Memory B cell (primary cell): Measurements from ENCODE around the gene HSD3B2.

ENCODE experiments used
- ATAC-seq: fragments of 150-1000 bp; cut with Tn5 transposase; 2 replicates; pipeline ENCODE4 v1.10.0; 2021; ENCODE audit warnings: low read depth, mild to moderate bottlenecking, moderate library complexity
- DNase-seq, 2 donors: peaks; one replicate each; pipeline ENCODE4 v3.0.0; 2022; ENCODE audit warnings: low spot score in 2 of 2
- H3K27ac Mint-ChIP-seq: one replicate; pipeline ENCODE4 v1.8.0; 2022; ENCODE audit warnings: mild to moderate bottlenecking, moderate library complexity, mixed read lengths
- H3K27me3 Mint-ChIP-seq: one replicate; pipeline ENCODE4 v1.8.0; 2022; ENCODE audit warnings: mixed read lengths
- H3K36me3 Mint-ChIP-seq: one replicate; pipeline ENCODE4 v1.8.0; 2022; ENCODE audit warnings: mild to moderate bottlenecking, mixed read lengths
- H3K4me1 Mint-ChIP-seq: one replicate; pipeline ENCODE4 v1.8.0; 2022; ENCODE audit warnings: mixed read lengths
- H3K4me3 Mint-ChIP-seq: one replicate; pipeline ENCODE4 v1.8.0; 2022; ENCODE audit warnings: mild to moderate bottlenecking, moderate library complexity, mixed read lengths
- H3K9me3 Mint-ChIP-seq: one replicate; pipeline ENCODE4 v1.8.0; 2022; ENCODE audit warnings: mixed read lengths

HSD3B2 gene

GRCh38 chr1:119420638-119421037 lies 5.7 kb downstream of the HSD3B2 start:
- Mint-ChIP-seq H3K4me1 (peaks cover 3% of the 10 kb centered on the region), H3K27me3 (peaks cover 4% of the 10 kb centered on the region)

DNA sequence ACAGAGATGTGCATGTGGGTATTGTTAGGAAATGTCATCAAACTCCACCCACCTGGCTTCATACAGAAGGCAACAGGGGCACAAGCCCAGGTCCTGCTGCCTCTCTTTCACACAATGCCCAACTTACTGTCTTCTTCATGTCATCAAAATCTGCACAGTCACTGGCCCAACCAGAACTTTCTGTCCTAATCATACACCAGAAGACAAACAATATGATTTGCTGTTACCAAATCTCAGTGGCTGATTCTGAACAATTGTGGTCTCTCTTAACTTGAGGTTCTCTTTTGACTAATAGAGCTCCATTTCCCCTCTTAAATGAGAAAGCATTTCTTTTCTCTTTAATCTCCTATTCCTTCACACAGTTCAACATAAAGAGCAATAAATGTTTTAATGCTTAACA lies 7.7 kb downstream of the HSD3B2 start:
- Mint-ChIP-seq H3K9me3 (no peaks in the 10 kb centered on the region), H3K4me3 (no peak overlapping the region), H3K27me3 (peaks cover 2% of the 10 kb centered on the region), H3K27ac (no peak overlapping the region), H3K4me1 (no peaks in the 10 kb centered on the region), H3K36me3 (no peaks in the 10 kb centered on the region)
- no peak for ATAC-seq
- no peak for DNase-seq

More at GRCh38 chr1:119420638-119421037, 5.7 kb downstream of the HSD3B2 start:
- no peak for DNase-seq
- Mint-ChIP-seq H3K36me3 (no peaks in the 10 kb centered on the region), H3K9me3 (no peaks in the 10 kb centered on the region), H3K27ac (no peak overlapping the region), H3K4me3 (no peak overlapping the region)
- no peak for ATAC-seq

- no peak for ATAC-seq
- Mint-ChIP-seq H3K27ac (no peak overlapping the region), H3K27me3 (peaks cover 12% of the 10 kb centered on the region), H3K4me1 (no peaks in the 10 kb centered on the region), H3K36me3 (peaks cover 1% of the 10 kb centered on the region), H3K9me3 (peaks cover 2% of the 10 kb centered on the region), H3K4me3 (no peak overlapping the region)
- no peak for DNase-seq
Observed at GRCh38 chr1:119428991-119429390, 14.0 kb downstream of the HSD3B2 start.

- H3K9me3 Mint-ChIP-seq: peaks cover 2% of the 10 kb centered on the region
- H3K36me3 Mint-ChIP-seq: peaks cover 1% of the 10 kb centered on the region
- no peak overlapping the region for H3K27ac Mint-ChIP-seq
- ATAC-seq (no peak), DNase-seq (no peak)
- no peaks in the 10 kb centered on the region for H3K4me1 Mint-ChIP-seq
- no peak overlapping the region for H3K4me3 Mint-ChIP-seq
- peaks cover 12% of the 10 kb centered on the region for H3K27me3 Mint-ChIP-seq
Observed at GRCh38 chr1:119429687-119430086, 14.7 kb downstream of the HSD3B2 start.

DNA sequence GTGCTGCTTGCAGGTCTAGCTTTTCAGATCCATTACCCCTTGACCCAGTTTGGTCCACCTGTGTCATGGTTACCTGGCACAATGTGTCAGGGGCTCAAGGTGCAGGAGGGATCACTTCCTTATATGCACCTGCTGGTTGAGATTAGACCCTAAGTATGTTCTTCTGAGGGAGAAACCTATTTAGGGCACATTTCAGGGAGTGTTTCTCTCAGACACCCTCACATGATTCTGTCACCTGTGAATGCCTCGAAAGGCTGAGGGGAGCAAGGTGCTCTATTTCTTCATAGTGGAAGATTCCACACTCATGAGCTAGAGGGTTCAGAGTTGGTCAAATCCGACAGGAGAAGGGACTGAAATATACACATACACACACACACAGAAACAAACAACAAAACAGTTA lies 15.5 kb downstream of the HSD3B2 start:
- H3K36me3 Mint-ChIP-seq: peaks cover 1% of the 10 kb centered on the region
- DNase-seq (no peak), ATAC-seq (no peak)
- no peak overlapping the region for H3K27ac Mint-ChIP-seq
- H3K27me3 Mint-ChIP-seq: peaks cover 12% of the 10 kb centered on the region
- H3K9me3 Mint-ChIP-seq: peaks cover 2% of the 10 kb centered on the region
- no peak overlapping the region for H3K4me3 Mint-ChIP-seq
- H3K4me1 Mint-ChIP-seq: no peaks in the 10 kb centered on the region

- H3K9me3 Mint-ChIP-seq: peaks cover 2% of the 10 kb centered on the region
- ATAC-seq (no peak), DNase-seq (no peak)
- no peak overlapping the region for H3K4me3 Mint-ChIP-seq
- peaks cover 1% of the 10 kb centered on the region for H3K36me3 Mint-ChIP-seq
- H3K27me3 Mint-ChIP-seq: peaks cover 12% of the 10 kb centered on the region
- no peaks in the 10 kb centered on the region for H3K4me1 Mint-ChIP-seq
- no peak overlapping the region for H3K27ac Mint-ChIP-seq
Observed at GRCh38 chr1:119431836-119432235, 16.9 kb downstream of the HSD3B2 start.

DNA sequence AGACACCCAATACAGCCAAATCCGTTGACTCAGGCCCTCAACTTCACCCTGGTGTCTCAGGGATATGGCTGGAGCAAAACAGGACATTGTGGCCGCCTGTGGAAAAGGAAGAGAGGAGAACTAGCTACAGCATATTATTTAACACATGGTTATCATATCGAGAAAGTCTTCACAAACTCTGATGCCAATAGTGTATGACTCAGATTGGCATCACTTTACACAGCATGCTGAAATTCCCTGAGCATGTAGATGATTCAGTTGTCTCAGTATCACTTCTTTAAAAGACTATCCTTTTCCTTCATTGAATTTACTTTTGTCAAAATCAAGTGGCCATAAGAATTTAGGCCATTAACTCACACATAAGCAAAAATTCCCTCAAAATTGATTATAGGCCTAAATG lies 20.1 kb downstream of the HSD3B2 start:
- H3K27ac Mint-ChIP-seq: no peak overlapping the region
- H3K4me1 Mint-ChIP-seq: no peaks in the 10 kb centered on the region
- H3K9me3 Mint-ChIP-seq: peaks cover 2% of the 10 kb centered on the region
- no peak overlapping the region for H3K4me3 Mint-ChIP-seq
- ATAC-seq: no peak
- peaks cover 12% of the 10 kb centered on the region for H3K27me3 Mint-ChIP-seq
- no peak for DNase-seq
- peaks cover 1% of the 10 kb centered on the region for H3K36me3 Mint-ChIP-seq

DNA sequence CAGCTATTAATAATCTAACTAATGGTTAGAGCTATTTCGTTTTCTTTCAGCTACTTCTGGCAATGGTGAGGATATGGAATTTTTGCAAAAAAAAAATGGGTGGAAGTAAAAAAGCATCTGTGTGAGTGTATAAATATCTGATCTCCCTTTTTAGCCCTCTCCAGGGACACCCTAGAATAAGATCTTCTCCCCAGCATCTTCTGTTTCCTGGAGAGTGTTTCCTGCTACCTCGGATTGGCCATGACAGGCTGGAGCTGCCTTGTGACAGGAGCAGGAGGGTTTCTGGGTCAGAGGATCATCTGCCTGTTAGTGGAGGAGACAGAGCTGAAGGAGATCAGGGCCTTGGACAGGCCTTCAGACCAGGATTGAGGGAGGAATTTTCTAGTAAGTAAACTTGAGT lies 23.8 kb downstream of the HSD3B2 start:
- H3K9me3 Mint-ChIP-seq: no peaks in the 10 kb centered on the region
- no peak overlapping the region for H3K4me3 Mint-ChIP-seq
- peaks cover 5% of the 10 kb centered on the region for H3K27me3 Mint-ChIP-seq
- H3K36me3 Mint-ChIP-seq: no peaks in the 10 kb centered on the region
- no peak overlapping the region for H3K27ac Mint-ChIP-seq
- H3K4me1 Mint-ChIP-seq: no peaks in the 10 kb centered on the region
- no peak for DNase-seq
- ATAC-seq: no peak

GRCh38 chr1:119440721-119441307 lies 25.9 kb downstream of the HSD3B2 start:
- H3K4me3 Mint-ChIP-seq: no peak overlapping the region
- no peaks in the 10 kb centered on the region for H3K9me3 Mint-ChIP-seq
- H3K36me3 Mint-ChIP-seq: no peaks in the 10 kb centered on the region
- no peak for ATAC-seq
- H3K27me3 Mint-ChIP-seq: peaks cover 7% of the 10 kb centered on the region
- DNase-seq: no peak
- no peak overlapping the region for H3K27ac Mint-ChIP-seq
- no peaks in the 10 kb centered on the region for H3K4me1 Mint-ChIP-seq

DNA sequence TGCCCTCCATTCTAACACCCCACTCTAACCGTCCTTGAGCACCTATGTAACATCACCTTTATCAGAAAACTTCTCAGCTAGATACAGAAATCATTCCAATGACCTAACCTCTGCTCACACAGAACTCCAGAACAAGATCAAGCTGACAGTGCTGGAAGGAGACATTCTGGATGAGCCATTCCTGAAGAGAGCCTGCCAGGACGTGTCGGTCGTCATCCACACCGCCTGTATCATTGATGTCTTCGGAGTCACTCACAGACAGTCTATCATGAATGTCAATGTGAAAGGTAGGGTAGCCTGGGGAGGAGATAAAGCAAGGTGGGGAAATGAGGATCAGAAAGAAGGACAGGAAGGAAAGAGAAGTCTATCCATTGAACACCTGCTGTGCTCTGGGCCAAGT lies 27.8 kb downstream of the HSD3B2 start:
- H3K9me3 Mint-ChIP-seq: no peaks in the 10 kb centered on the region
- DNase-seq: no peak
- no peak overlapping the region for H3K4me3 Mint-ChIP-seq
- peaks cover 9% of the 10 kb centered on the region for H3K27me3 Mint-ChIP-seq
- no peak for ATAC-seq
- H3K27ac Mint-ChIP-seq: no peak overlapping the region
- H3K4me1 Mint-ChIP-seq: no peaks in the 10 kb centered on the region
- H3K36me3 Mint-ChIP-seq: no peaks in the 10 kb centered on the region

DNA sequence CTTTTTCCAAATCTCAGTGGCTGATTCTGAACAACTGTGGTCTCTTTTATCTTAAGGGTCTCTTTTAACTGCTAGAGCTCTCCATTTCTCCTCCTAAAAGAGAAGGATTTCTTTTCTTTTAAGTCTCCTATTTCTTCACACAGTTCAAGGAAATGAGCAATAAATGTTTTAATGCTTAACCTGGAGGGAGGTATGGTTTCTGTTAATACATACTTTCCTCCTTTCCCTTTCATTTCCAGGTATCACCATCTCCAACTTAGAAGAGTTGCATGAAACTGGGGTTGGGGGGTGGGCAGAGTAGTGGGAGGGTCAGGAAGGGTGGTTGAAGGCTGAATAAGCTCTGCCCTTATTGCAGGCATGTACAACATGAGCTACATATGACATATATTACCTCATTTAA lies 31.4 kb downstream of the HSD3B2 start:
- peaks cover 13% of the 10 kb centered on the region for H3K27me3 Mint-ChIP-seq
- no peak for DNase-seq
- H3K27ac Mint-ChIP-seq: no peak overlapping the region
- ATAC-seq: no peak
- no peaks in the 10 kb centered on the region for H3K9me3 Mint-ChIP-seq
- H3K4me1 Mint-ChIP-seq: no peaks in the 10 kb centered on the region
- H3K36me3 Mint-ChIP-seq: no peaks in the 10 kb centered on the region
- no peak overlapping the region for H3K4me3 Mint-ChIP-seq

DNA sequence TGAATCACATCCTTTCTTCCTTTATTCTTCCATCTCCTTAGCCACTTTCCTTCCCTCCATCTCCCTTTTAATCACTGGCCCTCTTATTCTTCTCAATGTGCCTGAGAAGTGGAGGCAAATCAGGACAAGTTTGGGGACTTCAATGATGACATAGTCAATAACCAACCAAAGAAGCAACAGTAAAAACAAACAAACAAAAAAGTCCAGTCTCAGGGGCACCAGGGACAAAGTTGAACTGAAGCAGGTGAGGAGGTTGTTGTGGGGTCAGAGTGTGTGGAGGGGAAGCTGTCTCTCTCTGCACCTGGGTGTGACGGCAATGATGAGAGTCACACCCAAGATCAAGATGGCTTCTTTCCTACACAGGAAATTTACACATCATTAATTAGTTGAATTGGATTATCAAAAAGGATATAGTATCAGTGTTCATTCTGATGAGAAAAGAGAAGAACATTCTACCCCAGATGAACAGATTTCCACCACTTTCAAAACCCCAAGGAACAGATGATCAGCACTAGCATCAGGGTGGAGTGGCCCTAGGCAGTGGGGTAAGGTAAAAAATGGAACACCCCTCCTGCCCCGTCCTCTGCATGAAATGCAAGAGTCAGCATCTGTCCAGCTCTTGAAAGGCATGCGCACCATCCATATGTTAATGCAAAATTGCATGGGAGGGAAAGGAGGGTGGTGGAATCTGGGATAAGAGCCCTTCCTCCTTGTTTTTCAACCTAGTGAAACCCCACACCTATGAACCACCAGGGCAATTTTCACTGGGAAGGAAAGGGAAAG lies 32.6 kb downstream of the HSD3B2 start:
- DNase-seq: no peak
- H3K36me3 Mint-ChIP-seq: no peaks in the 10 kb centered on the region
- H3K27me3 Mint-ChIP-seq: peaks cover 12% of the 10 kb centered on the region
- H3K9me3 Mint-ChIP-seq: no peaks in the 10 kb centered on the region
- H3K4me1 Mint-ChIP-seq: no peaks in the 10 kb centered on the region
- H3K27ac Mint-ChIP-seq: no peak overlapping the region
- H3K4me3 Mint-ChIP-seq: no peak overlapping the region
- ATAC-seq: no peak

DNA sequence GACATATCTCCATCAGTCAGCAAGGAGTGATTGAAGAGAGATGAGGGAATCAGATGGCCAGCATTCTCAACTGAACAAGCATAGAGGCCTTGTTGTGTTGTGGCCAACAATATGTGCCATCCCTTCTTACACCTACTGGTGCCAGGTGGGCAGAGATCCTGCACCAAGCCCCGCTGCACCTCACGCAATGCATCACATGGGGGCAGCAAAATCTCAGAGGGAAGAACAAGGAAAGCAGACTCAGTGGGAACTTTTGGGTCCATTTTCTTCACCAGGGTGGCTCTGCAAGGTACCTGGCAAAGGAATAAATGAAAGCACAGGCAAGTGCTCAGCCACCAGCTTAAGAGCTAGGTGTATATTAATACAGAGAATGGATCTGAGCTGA lies 33.2 kb downstream of the HSD3B2 start:
- peaks cover 8% of the 10 kb centered on the region for H3K27me3 Mint-ChIP-seq
- DNase-seq: no peak
- no peaks in the 10 kb centered on the region for H3K4me1 Mint-ChIP-seq
- ATAC-seq: no peak
- H3K9me3 Mint-ChIP-seq: no peaks in the 10 kb centered on the region
- H3K4me3 Mint-ChIP-seq: no peak overlapping the region
- H3K36me3 Mint-ChIP-seq: no peaks in the 10 kb centered on the region
- H3K27ac Mint-ChIP-seq: no peak overlapping the region

DNA sequence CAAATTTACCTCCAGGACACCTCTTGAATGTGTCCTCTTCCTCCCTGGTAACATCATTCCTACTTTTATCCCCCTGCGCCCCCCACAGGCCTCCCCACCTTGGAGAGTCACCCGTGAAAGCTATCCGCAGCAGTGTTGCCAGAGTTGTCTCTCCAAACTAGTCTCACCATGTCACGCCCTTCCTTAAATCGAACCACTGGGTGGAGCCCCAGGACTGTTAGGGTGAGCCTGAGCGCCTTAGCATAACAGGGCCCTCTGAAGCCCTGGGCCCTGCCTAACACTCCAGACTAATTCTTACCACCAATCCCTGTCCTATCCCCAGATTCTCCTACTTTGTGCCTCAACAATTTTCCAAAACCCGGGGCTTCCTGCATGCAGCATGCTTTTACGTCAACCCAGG lies 35.0 kb downstream of the HSD3B2 start:
- ATAC-seq: no peak
- no peak overlapping the region for H3K4me3 Mint-ChIP-seq
- DNase-seq: no peak
- H3K4me1 Mint-ChIP-seq: no peaks in the 10 kb centered on the region
- H3K27me3 Mint-ChIP-seq: peaks cover 7% of the 10 kb centered on the region
- H3K27ac Mint-ChIP-seq: no peak overlapping the region
- no peaks in the 10 kb centered on the region for H3K9me3 Mint-ChIP-seq
- no peaks in the 10 kb centered on the region for H3K36me3 Mint-ChIP-seq

- DNase-seq (no peak), ATAC-seq (no peak)
- no peaks in the 10 kb centered on the region for H3K9me3 Mint-ChIP-seq
- no peak overlapping the region for H3K4me3 Mint-ChIP-seq
- H3K36me3 Mint-ChIP-seq: no peaks in the 10 kb centered on the region
- H3K27me3 Mint-ChIP-seq: peaks cover 7% of the 10 kb centered on the region
- no peaks in the 10 kb centered on the region for H3K4me1 Mint-ChIP-seq
- no peak overlapping the region for H3K27ac Mint-ChIP-seq
Observed at GRCh38 chr1:119451158-119451557, 36.2 kb downstream of the HSD3B2 start.
